Fibroblast of lung (primary cell): ENCODE measurements around the gene SLC6A20. TPM values are rescaled to one million over a fixed set of nuclear protein-coding genes. Genes with fewer than 3 reads are reported as not detected.
A peak's percentile ranks its signal among the peaks of the same experiment; 100 is the strongest.

ENCODE experiments used
- DNase-seq, 2 donors: peaks; one replicate each; pipeline versions ENCODE4 v3.0.0 to v3.0.0-alpha.2; 2010; ENCODE audit warnings: low read depth in 2 of 2
- H2AFZ ChIP-seq: 2 replicates; pipeline ENCODE4 v1.5.1; 2012; ENCODE audit warnings: low read length, control low read depth, inconsistent platforms
- H3K27ac ChIP-seq: 2 replicates; pipeline ENCODE4 v1.5.1; 2011; ENCODE audit warnings: low read length, control low read depth; ENCODE audit not compliant: insufficient read depth
- H3K27me3 ChIP-seq: 2 replicates; pipeline ENCODE4 v1.5.1; 2011; ENCODE audit warnings: mild to moderate bottlenecking, low read length; ENCODE audit not compliant: control insufficient read depth, insufficient read depth
- H3K36me3 ChIP-seq: 2 replicates; pipeline ENCODE4 v1.5.1; 2011; ENCODE audit warnings: low read length; ENCODE audit not compliant: control insufficient read depth, insufficient read depth
- H3K4me1 ChIP-seq: 2 replicates; pipeline ENCODE4 v1.5.1; 2011; ENCODE audit warnings: low read length; ENCODE audit not compliant: control insufficient read depth, insufficient read depth; ENCODE audit errors: extremely low read depth
- H3K4me2 ChIP-seq: 2 replicates; pipeline ENCODE4 v1.5.1; 2011; ENCODE audit warnings: low read length, control low read depth; ENCODE audit not compliant: insufficient read depth; ENCODE audit errors: extremely low read depth
- H3K4me3 ChIP-seq, 4 experiments: fragments of 200-600 bp in 1 of 4; sonication (generic) in 1 of 4; replicated peaks in 1 of 4; 2 replicates each; pipeline ENCODE4 v1.5.1; 2011 to 2016; ENCODE audit warnings: low read length in 4 of 4, low read depth in 3 of 4, mild to moderate bottlenecking in 3 of 4, control low read depth in 2 of 4, inconsistent platforms in 1 of 4, mixed read lengths in 1 of 4; ENCODE audit not compliant: insufficient read depth in 1 of 4; ENCODE audit errors: control extremely low read depth in 1 of 4
- H3K79me2 ChIP-seq: 2 replicates; pipeline ENCODE4 v1.5.1; 2012; ENCODE audit warnings: mild to moderate bottlenecking, low read length, inconsistent platforms; ENCODE audit not compliant: control insufficient read depth, insufficient read depth
- H3K9ac ChIP-seq: 2 replicates; pipeline ENCODE4 v1.5.1; 2011; ENCODE audit warnings: mild to moderate bottlenecking, low read length, control low read depth; ENCODE audit not compliant: insufficient read depth
- H3K9me3 ChIP-seq: 2 replicates; pipeline ENCODE4 v1.5.1; 2012; ENCODE audit warnings: low read depth, low read length; ENCODE audit not compliant: control insufficient read depth, insufficient read depth
- H4K20me1 ChIP-seq: 2 replicates; pipeline ENCODE4 v1.5.1; 2011; ENCODE audit warnings: low read length; ENCODE audit not compliant: control insufficient read depth, insufficient read depth; ENCODE audit errors: extremely low read depth
- CTCF ChIP-seq, 2 donors: IDR thresholded peaks in 1 of 2; conservative IDR thresholded peaks in 1 of 2; 1 replicate in 1 of 2; 2 replicates in 1 of 2; pipeline ENCODE4 v1.5.1; 2011 to 2012; ENCODE audit warnings: low read length in 2 of 2, control low read depth in 1 of 2, inconsistent platforms in 1 of 2, low read depth in 1 of 2, mild to moderate bottlenecking in 1 of 2
- EZH2 ChIP-seq: IDR thresholded peaks from 2 replicates; pipeline ENCODE4 v1.5.1; 2012; ENCODE audit warnings: low read length, control low read depth, mild to moderate bottlenecking; ENCODE audit errors: missing control alignments
- polyA plus RNA-seq, 2 donors: library from polyadenylated mRNA; depleted of rRNA in 1 of 2; stranded (reverse) in 1 of 2; unstranded in 1 of 2; fragments of >200 nt; gene quantifications; 2 replicates each; pipeline ENCODE4 v1.2.1, GENCODE V29; 2011 to 2012; ENCODE audit warnings: missing spikeins in 1 of 2
- total RNA-seq: library from RNA; depleted of rRNA; stranded (reverse); fragments of >200 nt; gene quantifications from 2 replicates; pipeline ENCODE4 v1.2.1, GENCODE V29; 2014

The SLC6A20 gene
- total and polyA plus RNA-seq, 2 donors (not counting 1 experiment from before 2014, with no cell fraction given), result not detected

DNA sequence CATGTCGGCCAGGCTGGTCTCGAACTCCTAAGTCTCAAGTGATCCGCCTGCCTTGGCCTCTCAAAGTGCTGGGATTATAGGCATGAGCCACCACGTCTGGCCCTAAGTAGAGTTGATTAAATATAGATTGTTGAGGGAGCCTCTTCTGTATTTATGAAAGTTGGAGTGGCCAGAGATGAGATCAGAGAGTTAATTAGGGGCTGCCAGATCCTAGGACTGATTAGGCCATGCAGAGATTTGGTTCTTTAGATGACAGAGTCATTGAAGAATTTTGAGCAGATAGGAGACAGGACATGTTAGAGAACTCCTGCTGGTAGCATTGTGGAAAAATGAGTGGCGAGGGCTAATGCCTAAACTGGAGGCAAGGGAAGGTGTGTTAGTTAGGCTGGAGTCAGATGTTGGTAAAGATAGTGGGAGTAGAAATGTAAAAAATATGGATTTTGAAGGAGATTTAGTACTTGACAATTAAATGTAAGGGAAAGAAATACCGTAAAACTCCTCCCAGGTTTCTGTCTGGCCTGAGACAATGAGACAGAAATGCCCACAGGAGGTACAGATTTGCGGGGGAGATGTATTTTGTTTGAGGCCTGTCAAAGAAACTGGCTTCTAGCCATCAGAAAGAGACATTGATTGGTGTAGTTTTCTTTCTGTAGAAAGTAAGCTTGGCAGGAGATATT, 83.8 kb downstream of the SLC6A20 start:
- Histone ChIP-seq H3K4me1 (no peaks in the 10 kb centered on the region), H3K9ac (no peak overlapping the region), H3K9me3 (no peaks in the 10 kb centered on the region), H3K79me2 (no peaks in the 10 kb centered on the region), H3K36me3 (peaks cover 2% of the 10 kb centered on the region), H3K27me3 (no peaks in the 10 kb centered on the region), H3K27ac (no peak overlapping the region), H2AFZ (no peak overlapping the region), H3K4me2 (no peak overlapping the region), H3K4me3 (no peak overlapping the region), H4K20me1 (no peaks in the 10 kb centered on the region)
- peak in 1 of 2 donors; percentile 53 for DNase-seq
- TF ChIP-seq CTCF (conservative IDR thresholded peaks at IDR 0.05 in 1 of 2, IDR thresholded peaks at IDR 0.05 in 1 of 2; ENCODE audit: low read depth in 1 of 2, low read length in 2 of 2), result no peak
- TF ChIP-seq EZH2, result no peak

DNA sequence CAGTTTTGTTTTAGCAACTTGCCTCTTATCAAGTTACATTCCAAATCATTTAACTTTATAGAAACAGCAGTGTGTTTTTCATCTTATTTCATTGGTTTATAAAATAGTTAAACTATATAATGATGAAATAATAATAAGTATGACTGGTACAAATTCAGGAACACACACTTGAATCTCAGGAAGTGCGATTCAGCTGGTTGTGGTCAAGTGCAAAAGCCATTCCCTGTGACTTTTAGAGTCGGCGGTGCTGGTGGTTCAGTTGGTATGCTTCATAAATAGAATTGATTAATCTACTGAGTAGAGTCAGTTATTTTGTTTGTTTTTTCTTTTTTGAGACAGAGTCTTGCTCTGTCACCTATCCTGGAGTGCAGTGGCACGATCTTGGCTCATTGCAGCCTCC, 84.4 kb downstream of the SLC6A20 start:
- H3K27me3 ChIP-seq, result no peaks in the 10 kb centered on the region
- no peak overlapping the region for H3K9ac ChIP-seq
- no peak overlapping the region for H3K4me3 ChIP-seq
- no peaks in the 10 kb centered on the region for H3K9me3 ChIP-seq
- no peaks in the 10 kb centered on the region for H4K20me1 ChIP-seq
- no peaks in the 10 kb centered on the region for H3K4me1 ChIP-seq
- no peak overlapping the region for H3K4me2 ChIP-seq
- H3K79me2 ChIP-seq, result no peaks in the 10 kb centered on the region
- no peak overlapping the region for H3K27ac ChIP-seq
- no peak for TF ChIP-seq EZH2
- no peak for TF ChIP-seq CTCF (conservative IDR thresholded peaks at IDR 0.05 in 1 of 2, IDR thresholded peaks at IDR 0.05 in 1 of 2; ENCODE audit: low read depth in 1 of 2, low read length in 2 of 2)
- peak in 1 of 2 donors; percentile 52 for DNase-seq
- H2AFZ ChIP-seq, result no peak overlapping the region
- peaks cover 2% of the 10 kb centered on the region for H3K36me3 ChIP-seq

DNA sequence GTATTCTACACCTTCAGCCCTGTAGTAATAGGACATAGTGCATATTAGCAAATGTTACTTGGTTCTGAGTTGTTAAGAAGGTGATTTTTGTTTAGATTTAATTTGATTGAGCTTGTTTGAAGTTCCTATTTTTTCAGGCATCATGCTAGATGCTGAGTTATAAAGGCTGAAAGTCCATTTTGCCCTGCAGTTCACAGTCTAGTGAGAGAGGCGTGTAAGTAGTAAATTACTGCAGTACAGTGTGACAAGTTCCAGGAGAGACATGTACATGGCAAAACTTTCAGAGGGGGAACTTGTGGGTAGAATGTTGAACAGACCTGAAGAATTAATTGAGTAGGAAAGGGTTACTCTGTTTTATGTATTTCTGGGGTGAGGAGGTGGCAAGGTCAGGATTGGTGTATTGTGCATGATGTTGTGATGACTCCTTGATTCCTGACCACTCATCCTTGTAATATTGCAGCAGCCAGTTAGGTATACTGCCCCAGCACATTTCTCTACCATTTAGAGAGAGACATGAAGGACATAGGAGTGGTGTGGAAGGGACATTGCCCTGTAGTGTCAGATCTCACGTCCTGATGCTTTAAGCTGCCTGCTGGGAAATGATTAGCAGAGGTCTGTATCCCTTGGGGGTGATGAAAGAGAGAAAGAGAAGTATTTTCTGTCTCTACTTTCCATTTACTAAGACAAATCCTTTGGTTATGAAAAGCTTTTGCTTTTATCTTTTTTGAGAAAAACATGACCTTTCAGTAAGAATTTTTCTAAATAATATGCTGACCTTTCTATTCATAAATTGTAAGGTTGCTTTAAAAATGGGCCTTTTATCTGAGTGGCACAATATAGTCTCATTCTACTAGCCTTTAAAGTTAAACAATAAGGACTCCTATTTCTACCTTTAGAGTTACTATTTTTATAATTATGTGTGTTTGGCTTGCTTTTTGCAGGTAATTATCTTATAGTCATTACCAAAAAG, 90.2 kb downstream of the SLC6A20 start:
- no peak for DNase-seq
- Histone ChIP-seq H3K4me3 (no peak overlapping the region), H3K36me3 (peaks cover 4% of the 10 kb centered on the region), H3K4me2 (no peak overlapping the region), H2AFZ (no peak overlapping the region), H3K9ac (no peak overlapping the region), H3K79me2 (peaks cover 14% of the 10 kb centered on the region), H3K4me1 (no peaks in the 10 kb centered on the region), H3K9me3 (no peaks in the 10 kb centered on the region), H4K20me1 (no peaks in the 10 kb centered on the region), H3K27me3 (no peaks in the 10 kb centered on the region), H3K27ac (no peak overlapping the region)
- TF ChIP-seq CTCF (conservative IDR thresholded peaks at IDR 0.05 in 1 of 2, IDR thresholded peaks at IDR 0.05 in 1 of 2; ENCODE audit: low read depth in 1 of 2, low read length in 2 of 2) (no peak), EZH2 (no peak)
